ENCODE results near the gene LDHB.

- TF ChIP-seq CTCF (IDR thresholded peaks at IDR 0.05) = no peak
- no peak for TF ChIP-seq EZH2phosphoT487 (IDR thresholded peaks at IDR 0.05)
Measured at GRCh38 chr12:21656905-21657325, 727 bp downstream of the LDHB start.

Measured in neural progenitor cell (in vitro differentiated cells).